Measurements from ENCODE around the gene SLC9A7. TPM values are rescaled to one million over a fixed set of nuclear protein-coding genes. Genes with fewer than 3 reads are reported as not detected.

Gene SLC9A7
- total and polyA plus RNA-seq, 2 of the 13 experiments (the other 11 are each of a cell fraction or from before 2014, with no cell fraction given) = 5.8 to 7.2 TPM

- peaks cover 0 to 7% of the 10 kb centered on the region in 2 experiments; a peak in 1 of 5 replicates for H3K36me3 ChIP-seq (replicated peaks in 1 of 2; ENCODE audit: control insufficient read depth in 1 of 2, insufficient read depth in 2 of 2, low read length in 2 of 2)
- intact Hi-C loops (cut with micrococcal nuclease; ENCODE audit: unreplicated experiment) (no loop called here), in situ Hi-C loops (cut with HindIII; ENCODE audit: extremely low pct_ligation_motif_present, low pct_unique_long_range_greater_than_20kb) (no loop called here)
- H3K79me2 ChIP-seq (ENCODE audit: insufficient read depth, low read length) = no peaks in the 10 kb centered on the region
- whole genome bisulfite sequencing (ENCODE audit: low lambda C conversion rate) = 90% methylated on average over 2 of the region's 3 CpGs
- H3K27ac ChIP-seq (ENCODE audit: extremely low read length, insufficient read depth, low read length) = no peak overlapping the region
- TF ChIP-seq CEBPB (IDR thresholded peaks at IDR 0.05; ENCODE audit: borderline replicate concordance, low read depth, low read length) = peak; percentile 6; the same call in 1 of the 2 replicates
- TF ChIP-seq DNMT1 (CRISPR knock-in tag; IDR thresholded peaks at IDR 0.05) = no peak
- TF ChIP-seq ZNF552 (CRISPR knock-in tag; IDR thresholded peaks at IDR 0.05; ENCODE audit: borderline replicate concordance) = no peak
- TF ChIP-seq MIXL1 (CRISPR knock-in tag; IDR thresholded peaks at IDR 0.05) = no peak
- POLR2A ChIA-PET = no interaction called here
- DNase-seq (ENCODE audit: low spot score) = no peak
- no peak overlapping the region for H2AFZ ChIP-seq (ENCODE audit: low read length)
- H3K9me3 ChIP-seq (ENCODE audit: low read length) = no peaks in the 10 kb centered on the region
- CTCF ChIA-PET (ENCODE audit: low intra/inter-chr PET ratio, low total read pairs) = no interaction called here
- H3K4me3 ChIP-seq (replicated peaks in 1 of 3; ENCODE audit: insufficient read depth in 1 of 3, low read depth in 2 of 3, low read length in 3 of 3) = no peak overlapping the region
- no peak for ATAC-seq
- no peak overlapping the region for H3K4me2 ChIP-seq (ENCODE audit: low read depth, low read length)
- no peak overlapping the region for H3K9ac ChIP-seq (ENCODE audit: insufficient read depth, low read depth, low read length)
- H3K27me3 ChIP-seq (ENCODE audit: control insufficient read depth in 1 of 2, insufficient read depth in 2 of 2, low read length in 2 of 2) = no peaks in the 10 kb centered on the region
- BruUV-seq (replicated peaks) = no TSS peak
- no peaks in the 10 kb centered on the region for H3K4me1 ChIP-seq (ENCODE audit: insufficient read depth, low read length)
- FAIRE-seq = no peak
- H4K20me1 ChIP-seq (ENCODE audit: insufficient read depth, low read length) = no peaks in the 10 kb centered on the region; the same call in 1 of the 2 replicates
Measured at GRCh38 chrX:46681849-46682248, 77.1 kb downstream of the SLC9A7 start.

DNA sequence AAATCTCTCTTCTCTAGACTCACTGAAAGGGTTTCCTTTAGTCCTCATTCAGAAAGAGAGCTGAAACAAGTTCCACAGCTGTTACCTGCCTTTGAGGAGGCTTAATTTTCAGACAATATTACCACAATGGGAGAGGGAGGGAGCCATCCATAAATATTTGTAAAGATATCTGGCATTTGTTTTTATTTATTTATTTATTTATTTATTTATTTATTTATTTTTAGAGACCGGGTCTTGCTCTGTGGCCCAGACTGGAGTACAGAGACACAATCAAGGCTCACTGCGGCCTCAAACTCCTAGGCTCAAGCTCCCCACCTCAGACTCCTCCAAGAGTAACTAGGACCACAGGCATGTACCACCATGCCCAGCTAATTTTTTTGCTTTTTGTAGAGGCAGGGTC is 80.7 kb downstream of the SLC9A7 start:
- H3K27me3 ChIP-seq (ENCODE audit: control insufficient read depth in 1 of 2, insufficient read depth in 2 of 2, low read length in 2 of 2) = no peaks in the 10 kb centered on the region
- H3K4me1 ChIP-seq (ENCODE audit: insufficient read depth, low read length) = no peaks in the 10 kb centered on the region
- H3K79me2 ChIP-seq (ENCODE audit: insufficient read depth, low read length) = no peaks in the 10 kb centered on the region
- 100% methylated on average over 2 of the region's 2 CpGs for whole genome bisulfite sequencing (ENCODE audit: low lambda C conversion rate)
- DNase-seq (ENCODE audit: low spot score) (no peak), FAIRE-seq (no peak), ATAC-seq (no peak)
- in situ Hi-C loops (cut with HindIII; ENCODE audit: extremely low pct_ligation_motif_present, low pct_unique_long_range_greater_than_20kb) = no loop called here
- H3K4me2 ChIP-seq (ENCODE audit: low read depth, low read length) = no peak overlapping the region
- H3K36me3 ChIP-seq (replicated peaks in 1 of 2; ENCODE audit: control insufficient read depth in 1 of 2, insufficient read depth in 2 of 2, low read length in 2 of 2) = peaks cover 0 to 8% of the 10 kb centered on the region in 2 experiments; a peak in 1 of 5 replicates
- intact Hi-C loops (cut with micrococcal nuclease; ENCODE audit: unreplicated experiment) = no loop called here
- H3K9ac ChIP-seq (ENCODE audit: insufficient read depth, low read depth, low read length) = no peak overlapping the region
- no TSS peak for BruUV-seq (replicated peaks)
- H3K9me3 ChIP-seq (ENCODE audit: low read length) = no peaks in the 10 kb centered on the region
- no peak overlapping the region for H3K4me3 ChIP-seq (replicated peaks in 1 of 3; ENCODE audit: insufficient read depth in 1 of 3, low read depth in 2 of 3, low read length in 3 of 3)
- H4K20me1 ChIP-seq (ENCODE audit: insufficient read depth, low read length) = no peaks in the 10 kb centered on the region
- POLR2A ChIA-PET = no interaction called here
- no peak overlapping the region for H2AFZ ChIP-seq (ENCODE audit: low read length)
- CTCF ChIA-PET (ENCODE audit: low intra/inter-chr PET ratio, low total read pairs) = no interaction called here
- H3K27ac ChIP-seq (ENCODE audit: extremely low read length, insufficient read depth, low read length) = no peak overlapping the region
- TF ChIP-seq FLYWCH1 (CRISPR knock-in tag; IDR thresholded peaks at IDR 0.05) = no peak
- TF ChIP-seq MED8 (CRISPR knock-in tag; IDR thresholded peaks at IDR 0.05; ENCODE audit: insufficient replicate concordance) = no peak
- no peak for TF ChIP-seq ZFP1 (CRISPR knock-in tag; IDR thresholded peaks at IDR 0.05)
- no peak for TF ChIP-seq IRF1 (CRISPR knock-in tag; IDR thresholded peaks at IDR 0.05; ENCODE audit: low read depth)
- no peak for TF ChIP-seq ZSCAN31 (CRISPR knock-in tag; IDR thresholded peaks at IDR 0.05; ENCODE audit: low read depth)
- no peak for TF ChIP-seq RFXANK (CRISPR knock-in tag; IDR thresholded peaks at IDR 0.05)
- TF ChIP-seq ARNT (IDR thresholded peaks at IDR 0.05) = no peak
- TF ChIP-seq SOX6 (IDR thresholded peaks at IDR 0.05) = no peak
- TF ChIP-seq SOX6 (CRISPR knock-in tag; IDR thresholded peaks at IDR 0.05) = no peak
- no peak for TF ChIP-seq ZNF576 (CRISPR knock-in tag; IDR thresholded peaks at IDR 0.05)
- TF ChIP-seq ATF6 (CRISPR knock-in tag; conservative IDR thresholded peaks at IDR 0.05) = no peak
- no peak for TF ChIP-seq ATF1 (CRISPR knock-in tag; IDR thresholded peaks at IDR 0.05)

All from HepG2 (cell line).